GM12878 (cell line): ENCODE measurements around the gene NDUFV1.

Experiments used
- FOS ChIP-seq: IDR thresholded peaks from 3 replicates; pipeline ENCODE4 v1.6.1; 2011; ENCODE audit warnings: borderline replicate concordance; ENCODE audit not compliant: insufficient read length; ENCODE audit errors: extremely low read depth
- MEF2B ChIP-seq: fragments of 450-650 bp; IDR thresholded peaks from 2 replicates; pipeline ENCODE4 v1.6.1; 2018; ENCODE audit warnings: mild to moderate bottlenecking, moderate library complexity; ENCODE audit not compliant: partially characterized antibody, poor library complexity, severe bottlenecking
- POLR2A ChIP-seq: IDR thresholded peaks from 2 replicates; pipeline ENCODE4 v1.6.1; 2011; ENCODE audit warnings: low read depth, mild to moderate bottlenecking, low read length
- POLR2AphosphoS2 ChIP-seq: IDR thresholded peaks from 2 replicates; pipeline ENCODE4 v1.6.1; 2011; ENCODE audit warnings: low read depth, mild to moderate bottlenecking, low read length, improper control_type of control experiment, moderate library complexity
- RCOR1 ChIP-seq: conservative IDR thresholded peaks from 2 replicates; pipeline ENCODE4 v1.6.1; 2012; ENCODE audit warnings: low read depth, low read length, improper control_type of control experiment
- RFX5 ChIP-seq: IDR thresholded peaks from 2 replicates; pipeline ENCODE4 v1.6.1; 2011; ENCODE audit warnings: low read depth, low read length, improper control_type of control experiment
- SPI1 ChIP-seq: IDR thresholded peaks from 2 replicates; pipeline ENCODE4 v1.6.1; 2011; ENCODE audit warnings: low read depth, mild to moderate bottlenecking, low read length, moderate library complexity, borderline replicate concordance; ENCODE audit not compliant: insufficient read depth
- TARDBP ChIP-seq: IDR thresholded peaks from 2 replicates; pipeline ENCODE4 v1.6.1; 2016; ENCODE audit warnings: borderline replicate concordance
- ZBED1 ChIP-seq: IDR thresholded peaks from 2 replicates; pipeline ENCODE4 v1.6.1; 2016; ENCODE audit warnings: borderline replicate concordance
- TF ChIP-seq, protein P1 (sequence below), 3 experiments: IDR thresholded peaks in 2 of 3; conservative IDR thresholded peaks in 1 of 3; 2 replicates each; pipeline ENCODE4 v1.5.1; 2011; ENCODE audit warnings: low read depth in 3 of 3, low read length in 3 of 3, mild to moderate bottlenecking in 3 of 3, control low read depth in 2 of 3, moderate library complexity in 2 of 3, inconsistent platforms in 1 of 3, mixed read lengths in 1 of 3; ENCODE audit not compliant: control insufficient read depth in 2 of 3, insufficient read depth in 1 of 3; ENCODE audit errors: extremely low read depth in 1 of 3

DNA sequence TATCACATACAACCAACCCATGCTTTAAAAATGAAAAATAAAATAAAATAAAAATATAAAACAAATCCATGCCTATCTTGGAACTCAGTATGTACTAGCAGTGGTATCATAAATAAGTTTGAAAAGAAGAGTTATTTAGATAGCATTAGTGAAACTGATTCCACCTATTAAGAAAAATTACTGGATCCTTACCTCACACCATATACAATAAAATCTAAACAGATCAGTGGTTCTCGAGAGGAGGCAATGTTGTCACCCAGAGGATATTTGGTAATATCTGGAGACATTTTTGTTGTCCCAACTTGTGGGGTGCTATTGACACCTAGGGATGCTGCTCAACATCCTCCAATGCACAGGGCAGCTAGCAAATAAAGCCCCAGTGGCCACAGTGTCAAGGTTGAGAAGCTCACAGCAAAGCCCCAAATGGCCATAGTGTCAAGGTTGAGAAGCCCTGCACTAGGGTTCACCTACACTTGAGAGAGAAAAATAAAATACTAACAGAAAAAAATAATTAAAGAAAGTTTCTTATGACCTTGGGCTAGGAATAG is 9.9 kb upstream of the NDUFV1 start:
- TF ChIP-seq MEF2B, result no peak
- TF ChIP-seq ZBED1, result no peak
- TF ChIP-seq RCOR1, result no peak
- no peak for TF ChIP-seq FOS
- no peak for TF ChIP-seq POLR2A
- TF ChIP-seq TARDBP, result no peak
- no peak for TF ChIP-seq SPI1
- no peak for TF ChIP-seq RFX5
- TF ChIP-seq POLR2AphosphoS2, result no peak
- TF ChIP-seq, protein P1, sequence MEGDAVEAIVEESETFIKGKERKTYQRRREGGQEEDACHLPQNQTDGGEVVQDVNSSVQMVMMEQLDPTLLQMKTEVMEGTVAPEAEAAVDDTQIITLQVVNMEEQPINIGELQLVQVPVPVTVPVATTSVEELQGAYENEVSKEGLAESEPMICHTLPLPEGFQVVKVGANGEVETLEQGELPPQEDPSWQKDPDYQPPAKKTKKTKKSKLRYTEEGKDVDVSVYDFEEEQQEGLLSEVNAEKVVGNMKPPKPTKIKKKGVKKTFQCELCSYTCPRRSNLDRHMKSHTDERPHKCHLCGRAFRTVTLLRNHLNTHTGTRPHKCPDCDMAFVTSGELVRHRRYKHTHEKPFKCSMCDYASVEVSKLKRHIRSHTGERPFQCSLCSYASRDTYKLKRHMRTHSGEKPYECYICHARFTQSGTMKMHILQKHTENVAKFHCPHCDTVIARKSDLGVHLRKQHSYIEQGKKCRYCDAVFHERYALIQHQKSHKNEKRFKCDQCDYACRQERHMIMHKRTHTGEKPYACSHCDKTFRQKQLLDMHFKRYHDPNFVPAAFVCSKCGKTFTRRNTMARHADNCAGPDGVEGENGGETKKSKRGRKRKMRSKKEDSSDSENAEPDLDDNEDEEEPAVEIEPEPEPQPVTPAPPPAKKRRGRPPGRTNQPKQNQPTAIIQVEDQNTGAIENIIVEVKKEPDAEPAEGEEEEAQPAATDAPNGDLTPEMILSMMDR (IDR thresholded peaks at IDR 0.05 in 2 of 3, conservative IDR thresholded peaks at IDR 0.05 in 1 of 3; ENCODE audit: control insufficient read depth in 2 of 3, extremely low read depth in 1 of 3, insufficient read depth in 1 of 3, low read depth in 3 of 3, low read length in 3 of 3), result no peak
